SK-N-SH (cell line): ENCODE data around the gene GNB1L.

Experiments used
- CTCF ChIP-seq: fragments of 200-600 bp; sonication (generic); IDR thresholded peaks from 2 replicates; pipeline ENCODE4 v1.6.1; 2017; ENCODE audit warnings: antibody characterized with exemption, mild to moderate bottlenecking, moderate library complexity
- RFX5 ChIP-seq: IDR thresholded peaks from 2 replicates; pipeline ENCODE4 v1.6.1; 2012; ENCODE audit warnings: mild to moderate bottlenecking, improper control_type of control experiment, low read length
- ZBTB33 ChIP-seq: IDR thresholded peaks from 2 replicates; pipeline ENCODE4 v1.4.0; 2012; ENCODE audit warnings: low read depth, borderline replicate concordance

- TF ChIP-seq ZBTB33 (no peak), RFX5 (no peak), CTCF (no peak)
Measured at GRCh38 chr22:19800306-19800705, 54.4 kb downstream of the GNB1L start.
